SK-N-SH (cell line): ENCODE measurements around the gene CNTNAP2.

ENCODE experiments used
- CTCF ChIP-seq: fragments of 200-600 bp; sonication (generic); IDR thresholded peaks from 2 replicates; pipeline ENCODE4 v1.6.1; 2017; ENCODE audit warnings: antibody characterized with exemption, mild to moderate bottlenecking, moderate library complexity
- EZH2phosphoT487 ChIP-seq: fragments of 200-600 bp; sonication (generic); IDR thresholded peaks from 2 replicates; pipeline ENCODE4 v1.6.1; 2017; ENCODE audit warnings: low read depth, mixed run types, mild to moderate bottlenecking, antibody characterized with exemption, moderate library complexity, borderline replicate concordance
- GABPA ChIP-seq: IDR thresholded peaks from 2 replicates; pipeline ENCODE4 v1.4.0; 2012; ENCODE audit warnings: low read depth, mild to moderate bottlenecking
- GATA2 ChIP-seq: sonication (generic); formaldehyde crosslinking; IDR thresholded peaks from 2 replicates; pipeline ENCODE4 v1.5.0; 2020; ENCODE audit warnings: mild to moderate bottlenecking, missing genetic modification reagents
- MAX ChIP-seq: IDR thresholded peaks from 2 replicates; pipeline ENCODE4 v1.4.0; 2012; ENCODE audit warnings: low read depth
- MEF2A ChIP-seq: IDR thresholded peaks from 2 replicates; pipeline ENCODE4 v1.4.0; 2012; ENCODE audit warnings: low read depth, borderline replicate concordance
- MXI1 ChIP-seq: IDR thresholded peaks from 2 replicates; pipeline ENCODE4 v1.6.1; 2012; ENCODE audit warnings: mild to moderate bottlenecking, low read depth, low read length, improper control_type of control experiment
- POLR2AphosphoS5 ChIP-seq: IDR thresholded peaks from 2 replicates; pipeline ENCODE4 v1.6.1; 2012; ENCODE audit warnings: low read depth, low read length
- RAD21 ChIP-seq: IDR thresholded peaks from 2 replicates; pipeline ENCODE4 v1.6.1; 2012; ENCODE audit warnings: mild to moderate bottlenecking, low read length
- RCOR1 ChIP-seq: fragments of 150-350 bp; IDR thresholded peaks from 2 replicates; pipeline ENCODE4 v1.6.1; 2017; ENCODE audit warnings: antibody characterized with exemption, low read length
- RXRA ChIP-seq: IDR thresholded peaks from 2 replicates; pipeline ENCODE4 v1.4.0; 2012; ENCODE audit warnings: low read depth, mild to moderate bottlenecking, borderline replicate concordance
- USF1 ChIP-seq: IDR thresholded peaks from 2 replicates; pipeline ENCODE4 v1.4.0; 2012; ENCODE audit warnings: low read depth, borderline replicate concordance

GRCh38 chr7:146176860-146177259 lies 60.3 kb downstream of the CNTNAP2 start:
- TF ChIP-seq RXRA (no peak), GABPA (no peak), MAX (no peak), CTCF (no peak), POLR2AphosphoS5 (no peak), USF1 (no peak), RAD21 (no peak), EZH2phosphoT487 (no peak), GATA2 (CRISPR knock-in tag) (no peak), MEF2A (no peak), MXI1 (no peak), RCOR1 (no peak)
